ENCODE results near the gene LSMEM2. TPM values are rescaled to one million over a fixed set of nuclear protein-coding genes. Genes with fewer than 3 reads are reported as not detected.

The LSMEM2 gene
- total RNA-seq: 10 to 100 TPM; 13.2 to 45.2 (median 33.2) TPM
- polyA plus RNA-seq: 10 to 100 TPM in 1 of 2 donors, 1 to 10 TPM in 1; 1.9 to 26.3 TPM
- long read RNA-seq, donor 1, transcript LSMEM2-201 (4 exons, 1,494 nt): major isoform, 23 of 34 reads
- long read RNA-seq, donor 1, partial matches to known transcripts: 3 of 34 reads
- long read RNA-seq, donor 1, other reads (novel, unspliced or antisense): 8 of 34 reads
- long read RNA-seq, donor 2, transcript LSMEM2-201 (4 exons, 1,494 nt): major isoform, 31 of 48 reads
- long read RNA-seq, donor 2, partial matches to known transcripts: 4 of 48 reads
- long read RNA-seq, donor 2, other reads (novel, unspliced or antisense): 13 of 48 reads
- long read RNA-seq, donor 3, transcript LSMEM2-201 (4 exons, 1,494 nt): major isoform, 9 of 15 reads
- long read RNA-seq, donor 3, partial matches to known transcripts: 0 of 15 reads
- long read RNA-seq, donor 3, other reads (novel, unspliced or antisense): 6 of 15 reads

- intact Hi-C loops (cut with DNase I): loop anchor here in 1 of 10 donors (10.0 kb wide), 1 partner anchor 154 kb away; no protein-coding TSS in a partner anchor
- peaks cover 0 to 8% (median 0%) of the 10 kb centered on the region in 9 donors for H3K36me3 ChIP-seq
- 30 to 32% methylated on average over 2 of the region's 2 CpGs for WGBS, 2 donors
- H3K27ac ChIP-seq: peak within 1 kb of the TSS; percentile 21 to 92 (median 85)
- peak; percentile 78 to 94 (median 88) for ATAC-seq
- peak; percentile 69 to 73 for DNase-seq
- TF ChIP-seq CTCF (IDR thresholded peaks at IDR 0.05): no peak
- peak within 1 kb of the TSS in 9 of 10 donors; percentile 26 to 52 (median 43) for H3K4me3 ChIP-seq
- H3K4me1 ChIP-seq: peaks cover 4 to 53% (median 25%) of the 10 kb centered on the region in 9 donors
- no peaks in the 10 kb centered on the region for H3K9me3 ChIP-seq
- peaks cover 0 to 40% (median 10%) of the 10 kb centered on the region in 7 donors for H3K27me3 ChIP-seq
These were observed at the start of gene LSMEM2 for GRCh38 chr3:50278880-50279224. LSMEM2 (plus strand) TSS chr3:50279087; CDS start chr3:50279114, 27 bp downstream.

DNA sequence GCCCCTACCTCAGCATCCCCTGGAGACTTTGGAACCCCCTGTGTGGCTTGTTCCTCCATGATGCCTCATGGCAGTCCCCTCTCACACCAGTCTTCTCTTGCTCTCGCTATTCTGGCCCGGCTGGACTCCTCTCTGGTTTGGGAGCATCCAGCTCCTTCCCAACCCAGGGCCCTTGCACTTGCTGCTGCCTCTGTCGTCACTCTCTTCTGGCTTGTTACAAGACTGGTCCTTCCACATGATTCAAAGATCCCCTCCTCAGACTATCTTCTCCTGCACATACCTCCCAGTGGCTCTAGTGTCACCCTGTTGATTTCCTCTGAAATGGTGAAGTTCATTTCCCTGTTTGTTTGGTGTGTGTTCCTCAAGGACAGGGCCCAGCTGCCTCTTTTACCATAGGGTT is 49.4 kb upstream of the LSMEM2 start:
- H3K27ac ChIP-seq: peak overlapping the region in 2 of 10 donors; percentile 21 to 85
- no peaks in the 10 kb centered on the region for H3K9me3 ChIP-seq
- H3K4me1 ChIP-seq: peaks cover 8 to 59% (median 22%) of the 10 kb centered on the region in 9 donors
- DNase-seq (no peak), ATAC-seq (no peak)
- H3K27me3 ChIP-seq: no peaks in the 10 kb centered on the region
- intact Hi-C loops (cut with DNase I): loop anchor here in 3 of 10 donors (2.0 to 5.0 kb wide), 3 partner anchors 37 to 43 kb away; partner anchors contain the start of gene GNAT1 (in 1 of the 3)
- WGBS, 2 donors: 89 to 93% methylated on average over 3 of the region's 3 CpGs
- no peak overlapping the region for H3K4me3 ChIP-seq
- no peak for TF ChIP-seq CTCF (IDR thresholded peaks at IDR 0.05)
- no peaks in the 10 kb centered on the region for H3K36me3 ChIP-seq

- H3K4me1 ChIP-seq: peaks cover 8 to 66% (median 28%) of the 10 kb centered on the region in 9 donors
- H3K36me3 ChIP-seq: no peaks in the 10 kb centered on the region
- DNase-seq (no peak), ATAC-seq (no peak)
- H3K27me3 ChIP-seq: no peaks in the 10 kb centered on the region
- H3K4me3 ChIP-seq: no peak overlapping the region
- WGBS, 2 donors: 86% methylated on average over 8 of the region's 8 CpGs
- no peaks in the 10 kb centered on the region for H3K9me3 ChIP-seq
- TF ChIP-seq CTCF (IDR thresholded peaks at IDR 0.05): no peak
- intact Hi-C loops (cut with DNase I): no loop called here
- peak overlapping the region in 3 of 10 donors; percentile 0 to 85 (median 21) for H3K27ac ChIP-seq
These were observed 48.6 kb upstream of the LSMEM2 start for GRCh38 chr3:50230104-50230793.

DNA sequence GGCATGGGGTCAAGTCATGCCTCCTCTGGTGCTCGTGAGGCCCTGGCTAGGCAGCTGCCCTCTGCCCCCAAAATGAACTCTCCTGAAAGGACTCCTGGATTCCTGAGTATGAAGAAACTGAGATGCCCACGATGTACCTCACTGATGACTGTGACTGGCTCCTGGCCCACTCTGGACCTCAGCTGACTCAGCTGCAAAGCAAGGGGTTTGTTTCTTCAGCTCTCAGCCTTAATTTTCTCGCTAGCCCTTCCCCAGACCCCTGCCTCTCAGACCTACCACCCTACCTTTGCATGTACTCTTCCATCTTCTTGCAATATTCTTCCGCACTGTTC is 48.1 kb upstream of the LSMEM2 start:
- no peak for TF ChIP-seq CTCF (IDR thresholded peaks at IDR 0.05)

More for the DNA sequence above, 48.1 kb upstream of the LSMEM2 start:
- intact Hi-C loops (cut with DNase I): no loop called here
- Histone ChIP-seq H3K9me3 (no peaks in the 10 kb centered on the region), H3K4me3 (no peak overlapping the region), H3K4me1 (peaks cover 8 to 70% (median 29%) of the 10 kb centered on the region in 9 donors), H3K27me3 (no peaks in the 10 kb centered on the region), H3K27ac (peak overlapping the region in 2 of 10 donors; percentile 0 to 85), H3K36me3 (no peaks in the 10 kb centered on the region)
- ATAC-seq (no peak), DNase-seq (no peak)
- 91 to 92% methylated on average over 4 of the region's 4 CpGs for WGBS, 2 donors

All from heart right ventricle (tissue), 16 donors.